Tibial nerve (tissue), 3 donors: ENCODE measurements around the gene RAB11FIP3.

Source experiments
- CTCF ChIP-seq, 5 experiments: fragments of 200-600 bp in 3 of 5; fragments of 450-650 bp in 2 of 5; sonication (generic) in 3 of 5; IDR thresholded peaks; one replicate each; pipeline ENCODE4 v1.5.1; 2016 to 2019; ENCODE audit warnings: antibody characterized with exemption in 5 of 5, mild to moderate bottlenecking in 3 of 5, moderate library complexity in 2 of 5
- POLR2A ChIP-seq, 2 donors: fragments of 450-650 bp; IDR thresholded peaks; one replicate each; pipeline ENCODE4 v1.6.1; 2017; ENCODE audit warnings: antibody characterized with exemption in 2 of 2, mild to moderate bottlenecking in 2 of 2, moderate library complexity in 2 of 2

- TF ChIP-seq CTCF (IDR thresholded peaks at IDR 0.05) (peak; percentile 35 to 83 (median 49)), POLR2A (IDR thresholded peaks at IDR 0.05) (no peak)
Measured at GRCh38 chr16:397736-398332, 27.6 kb upstream of the RAB11FIP3 start.
